ENCODE measurements around the gene IFT25.

GRCh38 chr1:53899206-53899628 lies 46.3 kb downstream of the IFT25 start:
- TF ChIP-seq CTCF (IDR thresholded peaks at IDR 0.05) (no peak), POLR2AphosphoS5 (IDR thresholded peaks at IDR 0.05; ENCODE audit: low read depth, low read length) (no peak), REST (IDR thresholded peaks at IDR 0.05; ENCODE audit: insufficient read depth in 1 of 2, low read depth in 2 of 2, low read length in 1 of 2) (no peak), SIN3A (IDR thresholded peaks at IDR 0.05; ENCODE audit: borderline replicate concordance, insufficient read depth, low read depth, low read length) (no peak), TCF7L2 (IDR thresholded peaks at IDR 0.05; ENCODE audit: low read depth, low read length) (no peak)

All from Panc1 (cell line).